GM19025 (cell line): ENCODE results near the gene LRPAP1.
"Not testable (repeated sequence)": the region's sequence is repeated elsewhere in the genome, so short reads cannot be mapped to it uniquely, and the experiment has no call there.

ENCODE experiments used
- ATAC-seq: cut with Tn5 transposase; IDR thresholded peaks from one replicate; pipeline ENCODE4 v1.9.1; 2021; ENCODE audit warnings: mild to moderate bottlenecking, low read depth, moderate library complexity; ENCODE audit not compliant: unreplicated experiment

The LRPAP1 gene

DNA sequence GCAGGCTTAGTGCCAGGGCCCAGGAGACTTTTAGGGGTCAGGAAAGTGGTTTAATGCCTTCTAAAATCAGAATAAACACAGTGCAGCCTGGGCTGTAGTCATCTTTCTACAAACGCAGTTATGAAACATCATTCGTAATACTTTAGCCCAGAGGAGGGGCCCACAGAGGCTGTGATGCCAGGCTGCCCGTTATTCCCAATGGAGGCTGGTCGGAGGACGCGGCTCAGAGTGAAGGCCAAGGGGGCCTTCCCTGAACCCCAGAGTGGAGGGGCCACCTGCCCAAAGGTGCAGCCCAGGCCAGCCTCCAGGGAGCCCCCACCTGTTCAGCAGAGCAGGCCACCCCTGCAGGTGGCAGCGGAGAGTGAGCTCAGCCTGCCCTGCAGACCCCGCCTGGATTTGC is 29.9 kb upstream of the LRPAP1 start:
- not testable (repeated sequence) for ATAC-seq

DNA sequence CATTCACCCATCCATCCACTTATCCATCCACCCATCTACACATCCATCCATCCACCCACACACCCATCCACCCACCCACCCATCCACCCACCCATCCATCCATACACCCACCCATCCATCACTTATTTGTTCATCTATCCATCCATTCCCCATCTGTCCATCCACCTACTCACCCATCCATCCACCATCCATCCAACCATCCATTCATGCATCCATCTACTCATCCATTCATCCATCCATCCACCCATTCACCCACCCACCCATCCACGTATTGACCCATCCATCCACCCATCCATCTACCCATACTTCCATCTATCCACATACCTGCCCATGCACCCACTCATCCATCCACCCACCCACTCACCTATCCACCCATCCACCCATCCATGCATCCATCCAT is 28.2 kb upstream of the LRPAP1 start:
- ATAC-seq = not testable (repeated sequence)

- not testable (repeated sequence) for ATAC-seq
Observed at GRCh38 chr4:3559381-3560290, 27.4 kb upstream of the LRPAP1 start.

DNA sequence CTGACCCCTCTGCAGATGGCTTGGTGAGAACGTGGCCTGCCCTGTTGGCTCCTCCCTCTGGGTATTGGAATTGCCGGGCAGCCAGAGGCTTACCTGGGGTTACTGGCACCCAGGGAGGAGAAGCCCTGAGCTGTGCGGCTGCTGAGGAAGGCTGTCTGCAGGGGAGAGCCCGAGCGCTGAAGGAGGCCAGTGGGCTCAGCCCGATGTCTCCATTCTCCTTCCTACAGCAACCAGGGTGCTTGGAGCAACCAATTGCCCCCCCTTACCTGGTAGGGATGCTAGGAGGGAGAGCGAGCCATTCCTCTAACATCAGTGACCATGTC is 26.3 kb upstream of the LRPAP1 start:
- ATAC-seq = not testable (repeated sequence)

- ATAC-seq = not testable (repeated sequence)
Observed at GRCh38 chr4:3557676-3558513, 25.7 kb upstream of the LRPAP1 start.

- ATAC-seq = not testable (repeated sequence)
Observed at GRCh38 chr4:3557088-3557492, 24.9 kb upstream of the LRPAP1 start.

GRCh38 chr4:3556244-3556867 is 24.1 kb upstream of the LRPAP1 start:
- ATAC-seq = not testable (repeated sequence)

DNA sequence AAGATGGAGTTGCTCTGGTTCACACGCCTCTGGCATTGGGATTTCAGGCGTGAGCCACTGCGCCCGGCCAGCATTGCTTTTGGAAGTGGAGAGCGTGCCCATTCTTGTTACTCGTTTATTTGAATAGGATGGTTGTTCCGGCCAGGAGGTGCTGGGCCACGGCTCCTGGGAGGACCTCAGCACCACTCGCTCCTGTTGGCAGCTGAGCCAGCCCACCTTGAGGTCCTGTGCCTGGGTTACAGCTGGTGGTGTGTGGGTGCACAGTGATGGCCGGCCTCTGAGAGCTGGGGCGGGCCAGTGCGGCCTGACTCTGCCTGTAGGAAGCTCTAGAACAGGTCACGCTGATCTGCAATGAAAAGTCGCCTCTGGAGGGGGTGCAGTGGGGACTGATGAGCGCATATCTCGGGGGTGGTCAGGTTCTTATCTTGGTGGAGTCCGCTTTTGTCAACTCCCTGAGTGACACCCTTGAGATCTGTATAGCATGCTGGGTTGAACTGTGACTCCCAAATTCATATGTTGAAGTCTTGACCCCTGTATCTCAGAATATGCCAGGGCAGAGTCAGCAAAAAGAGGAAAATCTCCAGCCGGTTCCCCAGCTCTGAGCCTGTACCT is 23.3 kb upstream of the LRPAP1 start:
- ATAC-seq = not testable (repeated sequence)

GRCh38 chr4:3551366-3551765 is 19.1 kb upstream of the LRPAP1 start:
- ATAC-seq = not testable (repeated sequence)

GRCh38 chr4:3550792-3551325 is 18.6 kb upstream of the LRPAP1 start:
- not testable (repeated sequence) for ATAC-seq

DNA sequence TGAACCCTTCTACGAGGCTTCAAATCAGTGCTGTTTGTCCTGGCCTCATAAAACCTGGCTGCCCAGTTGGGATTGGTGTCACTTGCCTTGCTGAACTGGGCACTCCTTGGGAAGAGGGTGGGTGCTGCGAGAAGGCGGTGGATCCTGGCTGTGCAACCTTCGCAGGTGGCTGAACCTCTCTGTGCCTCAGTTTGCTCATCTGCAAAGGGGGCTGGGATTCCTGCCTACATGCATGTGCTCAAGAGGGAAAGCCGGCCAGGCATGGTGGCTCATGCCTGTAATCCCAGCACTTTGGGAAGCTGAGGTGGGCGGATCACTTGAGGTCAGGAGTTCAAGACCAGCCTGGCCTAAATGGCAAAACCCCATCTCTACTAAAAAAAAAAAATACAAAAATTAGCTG is 17.8 kb upstream of the LRPAP1 start:
- not testable (repeated sequence) for ATAC-seq

- not testable (repeated sequence) for ATAC-seq
Observed at GRCh38 chr4:3549694-3550001, 17.4 kb upstream of the LRPAP1 start.

DNA sequence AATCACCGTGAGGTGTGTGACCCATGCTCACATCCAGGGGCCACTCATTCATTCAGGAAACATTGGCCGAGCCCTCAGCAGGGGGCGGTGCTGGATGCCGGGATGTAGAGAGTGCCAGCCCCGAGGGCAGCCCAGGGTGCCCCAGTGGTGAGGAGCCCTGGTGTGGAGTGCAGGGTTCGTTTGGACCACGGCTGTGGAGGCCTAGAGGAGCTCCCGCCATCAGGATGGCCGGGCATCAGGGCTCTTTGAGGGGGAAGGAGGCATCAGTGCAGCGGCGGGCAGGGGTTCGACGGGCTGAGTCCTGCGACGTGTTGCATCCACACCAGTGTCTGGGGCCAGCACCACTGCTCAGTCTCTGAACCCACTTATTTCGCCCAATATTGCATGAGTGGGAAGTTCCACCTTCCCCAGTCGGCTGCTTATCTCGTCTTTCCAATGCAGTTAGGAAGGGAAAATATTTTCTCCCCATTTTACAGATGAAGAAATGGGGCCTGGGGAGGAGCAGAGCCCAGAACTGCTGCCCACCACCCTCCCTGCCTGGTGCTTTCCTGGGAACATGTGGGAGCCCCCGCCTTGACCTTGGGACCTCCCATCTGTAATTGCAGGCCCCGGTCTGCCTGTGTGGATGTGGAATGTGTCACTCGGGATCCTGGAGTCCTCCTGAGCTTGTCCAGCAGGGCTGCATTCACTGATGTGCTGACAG is 16.9 kb upstream of the LRPAP1 start:
- ATAC-seq = not testable (repeated sequence)

DNA sequence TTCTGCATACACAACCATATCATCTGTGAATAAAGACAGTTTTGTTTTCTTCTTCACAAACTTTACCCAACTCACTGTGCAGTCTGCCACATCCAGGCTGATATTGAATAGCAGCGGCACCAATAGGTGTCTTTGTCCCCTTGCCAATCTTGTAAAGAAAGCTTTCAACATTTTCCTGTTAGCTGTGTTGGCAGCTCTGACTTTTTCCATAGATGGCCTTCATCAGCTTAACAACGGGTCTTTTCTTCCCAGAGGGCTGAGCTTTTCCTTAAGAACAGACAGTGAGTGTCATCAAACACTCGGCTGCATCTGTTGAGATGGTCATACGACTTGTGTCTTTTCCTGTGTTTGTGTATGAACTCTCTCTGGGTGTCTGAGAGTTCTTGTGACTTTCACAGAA is 14.5 kb upstream of the LRPAP1 start:
- not testable (repeated sequence) for ATAC-seq

- ATAC-seq = not testable (repeated sequence)
Observed at GRCh38 chr4:3545351-3545750, 13.1 kb upstream of the LRPAP1 start.

DNA sequence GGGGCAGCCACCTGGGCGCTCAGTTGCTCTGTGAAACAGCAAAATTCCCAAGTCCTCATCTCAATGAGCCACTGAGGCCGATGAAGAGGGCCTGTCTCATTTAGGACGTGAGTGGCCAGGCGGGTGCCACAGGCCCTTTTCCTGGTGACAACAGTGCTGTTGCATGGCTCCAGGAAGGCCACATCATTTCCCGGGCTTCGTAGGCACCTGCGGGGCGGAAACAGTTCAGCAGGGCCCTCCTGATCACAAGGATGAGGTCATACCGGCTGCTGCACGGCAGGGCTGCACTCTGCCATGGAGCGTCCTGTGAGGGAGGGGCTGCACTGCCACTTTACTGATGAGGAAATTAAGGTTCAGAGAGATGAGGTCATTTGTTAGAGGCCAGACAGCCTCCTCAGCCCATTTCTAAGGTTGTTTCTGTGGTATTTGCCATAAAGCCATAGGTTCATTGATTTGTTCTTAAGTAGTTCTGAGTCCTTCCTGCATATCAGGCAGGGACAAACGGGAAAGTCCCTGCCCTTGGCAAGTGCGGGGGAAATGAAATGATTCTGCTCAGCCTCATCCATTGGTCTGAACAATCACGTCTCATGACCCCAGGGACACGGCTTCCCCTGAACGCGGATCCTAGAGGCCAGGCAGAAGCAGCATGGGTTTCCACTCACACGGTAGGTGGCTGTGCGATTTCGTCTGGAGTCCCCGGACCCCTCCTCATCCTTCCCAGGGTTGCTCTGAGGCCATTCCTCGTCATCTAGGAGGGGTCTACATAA is 12.2 kb upstream of the LRPAP1 start:
- ATAC-seq = not testable (repeated sequence)

- ATAC-seq = not testable (repeated sequence)
Observed at GRCh38 chr4:3543415-3543814, 11.2 kb upstream of the LRPAP1 start.

DNA sequence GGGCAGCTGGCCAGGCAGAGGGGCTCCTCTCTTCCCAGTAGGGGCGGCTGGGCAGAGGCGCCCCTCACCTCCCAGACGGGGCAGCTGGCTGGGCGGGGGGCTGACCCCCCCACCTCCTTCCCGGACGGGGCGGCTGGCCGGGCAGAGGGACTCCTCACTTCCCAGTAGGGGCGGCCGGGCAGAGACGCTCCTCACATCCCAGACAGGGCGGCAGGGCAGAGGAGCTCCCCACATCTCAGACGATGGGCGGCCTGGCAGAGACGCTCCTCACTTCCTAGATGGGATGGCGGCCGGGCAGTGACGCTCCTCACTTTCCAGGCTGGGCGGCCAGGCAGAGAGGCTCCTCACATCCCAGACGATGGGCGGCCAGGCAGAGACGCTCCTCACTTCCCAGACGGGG is 6.7 kb upstream of the LRPAP1 start:
- not testable (repeated sequence) for ATAC-seq

GRCh38 chr4:3535812-3536211 is 3.6 kb upstream of the LRPAP1 start:
- not testable (repeated sequence) for ATAC-seq
